Fibroblast of skin of back (primary cell): ENCODE results near the gene HLA-F.
A peak's percentile ranks its signal among the peaks of the same experiment; 100 is the strongest.

Experiments
- DNase-seq: peaks from one replicate; pipeline ENCODE4 v3.0.0-alpha.2; 2013

HLA-F gene

GRCh38 chr6:29744621-29745020 is 21.4 kb downstream of the HLA-F start:
- DNase-seq: no peak

DNA sequence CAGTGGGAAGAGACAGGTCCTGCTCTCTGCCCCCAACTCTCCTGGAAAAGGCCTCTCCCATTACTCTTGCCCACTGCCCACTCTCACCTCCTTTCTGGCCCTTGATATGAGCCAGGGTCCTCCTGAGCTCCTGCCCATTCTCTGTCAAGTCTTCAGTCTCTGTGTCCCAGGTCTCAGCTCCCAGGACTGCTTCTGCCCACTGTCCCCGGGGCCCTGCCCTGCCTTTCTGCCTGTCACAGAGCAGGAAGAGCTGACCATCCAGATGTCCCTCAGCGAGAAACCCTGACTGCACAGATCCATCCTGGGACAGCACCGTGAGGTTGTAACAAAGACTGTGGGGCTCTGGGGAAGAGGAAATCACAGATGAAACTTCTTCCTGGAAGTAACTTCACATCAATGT is 22.2 kb downstream of the HLA-F start:
- DNase-seq: no peak

DNA sequence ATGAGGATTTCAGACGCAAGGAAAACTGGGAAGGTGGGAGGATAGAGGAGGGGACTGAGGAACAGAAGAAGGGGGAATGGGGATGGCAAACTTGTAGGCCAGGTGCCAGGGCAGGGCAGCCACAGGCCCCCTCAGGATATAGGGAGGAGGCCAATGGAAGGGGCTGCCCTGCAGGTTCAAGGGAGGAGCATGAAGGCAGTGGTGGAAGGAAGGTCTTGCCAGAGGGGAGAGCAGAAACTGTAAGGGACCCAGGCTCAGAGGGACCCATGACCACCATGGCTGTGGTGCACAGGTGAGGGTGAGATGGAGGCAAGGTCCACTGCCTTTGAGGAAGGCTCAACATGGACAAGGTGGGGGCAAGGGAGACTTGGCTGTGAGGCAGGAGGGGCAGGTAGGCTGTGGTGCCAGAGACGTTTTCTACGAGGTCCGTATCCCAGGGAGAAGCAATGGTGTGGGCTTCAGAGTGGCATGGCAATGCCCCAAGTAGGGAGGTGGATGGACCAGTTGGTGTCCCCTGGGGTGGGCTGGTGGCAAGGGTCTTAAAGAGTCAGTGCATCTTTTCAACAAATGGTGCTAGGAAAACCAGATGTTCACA is 22.7 kb downstream of the HLA-F start:
- DNase-seq: no peak

- no peak for DNase-seq
Measured at GRCh38 chr6:29746846-29747687, 23.8 kb downstream of the HLA-F start.

DNA sequence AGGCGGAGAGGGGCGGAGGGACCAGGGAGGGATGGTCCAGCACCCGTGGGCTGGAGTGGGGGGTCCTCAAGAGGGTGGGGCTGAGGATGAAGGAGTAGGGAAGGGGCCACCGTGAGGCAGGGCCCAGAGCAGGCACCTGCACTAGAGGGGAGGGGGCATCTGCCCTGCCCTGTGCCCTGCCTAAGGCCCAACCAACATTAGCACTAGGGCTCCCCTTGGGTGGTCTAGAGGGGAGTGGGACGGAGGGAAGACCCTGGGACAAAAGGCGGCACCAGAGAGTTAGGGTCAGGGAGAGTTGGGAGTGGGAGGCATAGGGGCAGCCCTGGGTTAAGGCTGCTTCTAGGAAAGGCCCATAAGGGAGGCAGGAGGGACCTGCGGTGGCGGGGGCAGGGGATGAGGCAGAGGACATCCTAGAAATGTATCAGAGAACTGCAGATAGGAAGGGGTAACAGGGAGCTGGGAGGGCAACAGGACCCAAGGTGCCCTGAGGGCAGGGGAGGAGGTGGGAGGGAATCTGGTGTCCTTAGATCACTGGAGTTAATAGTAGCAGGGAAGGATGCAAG is 24.5 kb downstream of the HLA-F start:
- DNase-seq: no peak

GRCh38 chr6:29748391-29749307 is 25.4 kb downstream of the HLA-F start:
- DNase-seq: peak; percentile 77

DNA sequence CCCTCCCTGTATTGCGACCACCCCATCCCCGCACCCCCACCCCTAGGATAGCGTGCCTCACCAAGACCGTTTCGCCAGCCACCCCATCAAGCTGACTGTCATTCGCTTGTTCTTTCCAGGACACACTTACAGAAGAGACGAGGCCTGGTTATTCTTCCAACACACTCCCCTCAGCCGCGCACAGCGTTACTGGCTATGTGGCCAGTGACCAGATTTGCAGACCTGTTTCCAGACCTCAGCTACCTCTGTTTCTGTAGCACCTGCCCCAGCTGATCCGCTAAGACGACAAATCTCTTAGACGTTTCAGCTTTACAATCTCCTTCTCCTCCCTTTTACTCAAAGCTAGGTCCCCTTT is 26.1 kb downstream of the HLA-F start:
- no peak for DNase-seq

DNA sequence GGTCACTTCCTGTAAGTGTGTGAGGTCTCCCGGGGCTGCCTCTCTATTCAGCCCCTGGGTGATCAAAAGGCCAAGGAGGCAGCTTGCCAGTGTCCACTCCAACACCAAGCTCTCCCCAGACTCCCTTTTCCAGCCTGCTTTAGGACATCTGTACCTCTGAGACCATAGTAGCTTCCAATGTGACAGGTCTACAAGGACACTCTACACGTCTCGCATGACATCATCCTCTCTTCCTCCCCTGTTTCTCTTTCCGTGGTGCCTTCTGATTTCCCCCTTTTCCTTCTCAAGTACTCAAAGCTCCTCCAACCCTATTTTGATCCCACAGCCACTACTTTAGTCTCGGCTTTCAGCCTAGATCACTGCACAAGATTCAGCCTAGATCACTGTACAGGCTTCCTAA is 26.4 kb downstream of the HLA-F start:
- no peak for DNase-seq

GRCh38 chr6:29750709-29751108 is 27.5 kb downstream of the HLA-F start:
- DNase-seq: no peak

GRCh38 chr6:29751480-29751879 is 28.2 kb downstream of the HLA-F start:
- DNase-seq: no peak

- DNase-seq: peak; percentile 89
Measured at GRCh38 chr6:29752451-29753308, 29.4 kb downstream of the HLA-F start.

GRCh38 chr6:29753309-29753644 is 30.0 kb downstream of the HLA-F start:
- DNase-seq: no peak

- no peak for DNase-seq
Measured at GRCh38 chr6:29755295-29755871, 32.1 kb downstream of the HLA-F start.

- no peak for DNase-seq
Measured at GRCh38 chr6:29757282-29757681, 34.0 kb downstream of the HLA-F start.

- DNase-seq: no peak
Measured at GRCh38 chr6:29757701-29758293, 34.6 kb downstream of the HLA-F start.

GRCh38 chr6:29758761-29759160 is 35.5 kb downstream of the HLA-F start:
- no peak for DNase-seq

DNA sequence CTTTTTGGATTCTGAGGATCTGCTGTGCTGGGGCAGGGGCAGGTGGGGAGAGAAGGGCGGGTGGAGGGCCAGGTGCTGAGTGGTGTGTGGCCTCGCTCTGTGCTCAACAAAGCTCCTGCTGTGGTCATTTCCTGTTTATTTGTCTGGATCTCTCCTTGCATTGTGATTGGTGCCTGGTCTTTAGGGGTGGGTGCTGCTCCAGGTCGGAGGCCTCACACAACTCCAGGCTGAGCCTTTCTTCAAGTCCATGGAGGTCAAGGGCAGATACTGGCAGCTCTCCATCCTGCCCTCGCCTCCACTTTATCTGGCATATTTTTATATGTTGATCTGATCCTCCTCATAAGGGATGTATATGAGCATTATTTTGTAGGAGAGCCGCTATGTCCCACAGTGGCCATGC is 36.2 kb downstream of the HLA-F start:
- no peak for DNase-seq

GRCh38 chr6:29760328-29760727 is 37.1 kb downstream of the HLA-F start:
- peak; percentile 13 for DNase-seq

GRCh38 chr6:29762051-29762450 is 38.8 kb downstream of the HLA-F start:
- no peak for DNase-seq

DNA sequence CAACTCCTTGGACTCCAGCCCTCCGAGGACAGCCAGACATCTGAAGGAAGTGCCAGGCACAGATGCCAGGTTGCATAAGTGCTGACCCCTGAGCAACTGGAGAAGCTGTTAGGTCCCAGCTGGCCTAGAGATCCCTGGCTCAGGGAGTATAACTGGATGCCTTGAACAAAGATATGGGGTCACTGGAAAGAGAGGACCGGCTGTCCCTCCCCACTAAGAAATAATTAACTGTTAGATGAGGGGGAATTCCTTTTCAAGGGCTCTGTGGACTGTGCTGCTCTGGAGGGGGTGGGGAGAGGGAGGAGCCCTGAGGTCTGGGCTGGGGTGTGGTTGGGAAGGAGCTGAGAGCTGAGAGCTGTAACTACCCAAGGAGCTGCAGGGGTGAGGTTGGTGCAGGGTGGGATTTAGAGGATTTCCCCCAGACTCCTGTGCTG is 39.6 kb downstream of the HLA-F start:
- no peak for DNase-seq
